ENCODE measurements around the gene CSH1. TPM values are rescaled to one million over a fixed set of nuclear protein-coding genes. Genes with fewer than 3 reads are reported as not detected.

The CSH1 gene
- total and polyA plus RNA-seq, 2 donors (not counting 3 experiments of a cell fraction or from before 2014, with no cell fraction given) = not detected

- dilution Hi-C loops (cut with MboI; ENCODE audit: extremely low pct_ligation_motif_present, low sequenced_read_pairs) = no loop called here
- POLR2A ChIA-PET = no interaction called here
- no peak for DNase-seq (ENCODE audit: low read depth, low spot score)
- Histone ChIP-seq H3K79me2 (ENCODE audit: control insufficient read depth, insufficient read depth, low read length) (no peaks in the 10 kb centered on the region), H3K9me3 (replicated peaks; ENCODE audit: control insufficient read depth, insufficient read depth, low read length) (no peaks in the 10 kb centered on the region), H2AFZ (ENCODE audit: low read depth, low read length) (no peak overlapping the region), H3K4me2 (ENCODE audit: insufficient read depth, low read length) (no peak overlapping the region), H3K9ac (replicated peaks; ENCODE audit: extremely low read depth, insufficient read depth, low read length) (no peak overlapping the region), H4K20me1 (replicated peaks; ENCODE audit: control insufficient read depth, extremely low read depth, insufficient read depth, low read length) (no peaks in the 10 kb centered on the region), H3K27me3 (ENCODE audit: control insufficient read depth in 2 of 2, insufficient read depth in 2 of 2, low read length in 2 of 2) (peaks cover 1 to 3% of the 10 kb centered on the region in 2 experiments), H3K9me1 (replicated peaks; ENCODE audit: control insufficient read depth, extremely low read depth, insufficient read depth, low read length) (no peaks in the 10 kb centered on the region), H3K4me3 (replicated peaks in 1 of 3; ENCODE audit: insufficient read depth in 1 of 3, low read depth in 1 of 3, low read length in 3 of 3) (no peak overlapping the region), H3K4me1 (ENCODE audit: control insufficient read depth, extremely low read depth, insufficient read depth, low read length) (no peaks in the 10 kb centered on the region), H3K27ac (ENCODE audit: insufficient read depth, low read depth, low read length) (no peak overlapping the region), H3K36me3 (ENCODE audit: control insufficient read depth in 2 of 2, extremely low read depth in 1 of 2, insufficient read depth in 2 of 2, low read length in 2 of 2) (no peaks in the 10 kb centered on the region)
- FAIRE-seq = no peak
- intact Hi-C loops (cut with micrococcal nuclease) = no loop called here
- no TSS peak for BruUV-seq (replicated peaks)
- TF ChIP-seq MYC (IDR thresholded peaks at IDR 0.05; ENCODE audit: low read depth, low read length) (no peak), POLR2AphosphoS5 (IDR thresholded peaks at IDR 0.05; ENCODE audit: insufficient read depth, low read depth, low read length) (no peak), POLR2A (IDR thresholded peaks at IDR 0.05; ENCODE audit: low read depth, low read length) (no peak), FOS (IDR thresholded peaks at IDR 0.05; ENCODE audit: borderline replicate concordance, insufficient read depth, low read length) (no peak), CTCF (IDR thresholded peaks at IDR 0.05; ENCODE audit: extremely low read depth in 1 of 2, insufficient read depth in 1 of 2, low read depth in 1 of 2, low read length in 2 of 2) (no peak), GATA2 (IDR thresholded peaks at IDR 0.05; ENCODE audit: insufficient read depth, insufficient read length, low read depth, low read length) (no peak), JUN (IDR thresholded peaks at IDR 0.05; ENCODE audit: borderline replicate concordance, insufficient read depth, insufficient read length, low read depth) (no peak), EZH2 (IDR thresholded peaks at IDR 0.05; ENCODE audit: borderline replicate concordance, low read depth, low read length, severe bottlenecking) (no peak), MAX (IDR thresholded peaks at IDR 0.05; ENCODE audit: insufficient read depth, insufficient read length) (no peak)
- CTCF ChIA-PET = interaction anchor here (2.0 kb wide), 1 partner anchor 9 kb away, joined by 31 read pairs; no protein-coding TSS in a partner anchor
These were observed 46.0 kb downstream of the CSH1 start for GRCh38 chr17:63850401-63850800.
